Stimulated activated CD8-positive, alpha-beta memory T cell treated with anti-CD3 and anti-CD28 coated beads, Interleukin-15, amount 100 ng/mL, for 4 hours (primary cell): ENCODE data around the gene PPM1M.

ENCODE experiments used
- DNase-seq, 2 donors: peaks; one replicate each; pipeline ENCODE4 v3.0.0-alpha.2; 2020; ENCODE audit warnings: low read depth in 2 of 2

Gene PPM1M

GRCh38 chr3:52230461-52230860 lies 15.1 kb upstream of the PPM1M start:
- no peak for DNase-seq

DNA sequence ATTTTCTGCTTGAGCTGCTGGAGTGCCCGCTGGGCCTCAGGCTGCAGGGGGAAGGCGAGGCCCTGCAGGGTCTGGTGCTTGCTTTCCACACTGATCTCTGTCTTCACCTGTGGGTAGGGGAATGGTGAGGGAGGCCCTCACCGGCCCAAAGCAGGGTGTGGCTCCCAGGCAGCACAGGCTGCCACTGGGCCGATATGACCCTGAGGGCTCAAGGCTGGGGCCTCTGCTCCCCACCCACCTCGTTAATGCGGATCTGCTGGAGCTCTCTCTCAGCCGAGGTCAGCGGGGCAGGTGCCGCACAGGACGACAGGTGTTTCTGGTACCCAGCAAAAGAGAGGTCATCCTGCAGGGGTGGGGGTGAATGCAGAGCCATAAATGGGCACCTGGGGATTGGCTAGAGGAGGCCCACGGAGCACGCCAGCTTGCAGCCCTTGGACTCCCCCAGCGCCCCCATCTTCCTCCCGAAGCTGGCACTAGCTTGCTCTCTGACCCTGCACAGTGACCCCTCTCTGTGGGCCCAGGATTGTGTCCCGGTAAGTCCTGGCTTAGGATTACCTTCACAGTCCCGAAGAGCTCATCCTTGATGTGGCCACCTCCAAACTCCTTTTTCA lies 14.6 kb upstream of the PPM1M start:
- DNase-seq = no peak

- peak; percentile 64 to 73 for DNase-seq
Measured at GRCh38 chr3:52231502-52232278, 13.9 kb upstream of the PPM1M start.

DNA sequence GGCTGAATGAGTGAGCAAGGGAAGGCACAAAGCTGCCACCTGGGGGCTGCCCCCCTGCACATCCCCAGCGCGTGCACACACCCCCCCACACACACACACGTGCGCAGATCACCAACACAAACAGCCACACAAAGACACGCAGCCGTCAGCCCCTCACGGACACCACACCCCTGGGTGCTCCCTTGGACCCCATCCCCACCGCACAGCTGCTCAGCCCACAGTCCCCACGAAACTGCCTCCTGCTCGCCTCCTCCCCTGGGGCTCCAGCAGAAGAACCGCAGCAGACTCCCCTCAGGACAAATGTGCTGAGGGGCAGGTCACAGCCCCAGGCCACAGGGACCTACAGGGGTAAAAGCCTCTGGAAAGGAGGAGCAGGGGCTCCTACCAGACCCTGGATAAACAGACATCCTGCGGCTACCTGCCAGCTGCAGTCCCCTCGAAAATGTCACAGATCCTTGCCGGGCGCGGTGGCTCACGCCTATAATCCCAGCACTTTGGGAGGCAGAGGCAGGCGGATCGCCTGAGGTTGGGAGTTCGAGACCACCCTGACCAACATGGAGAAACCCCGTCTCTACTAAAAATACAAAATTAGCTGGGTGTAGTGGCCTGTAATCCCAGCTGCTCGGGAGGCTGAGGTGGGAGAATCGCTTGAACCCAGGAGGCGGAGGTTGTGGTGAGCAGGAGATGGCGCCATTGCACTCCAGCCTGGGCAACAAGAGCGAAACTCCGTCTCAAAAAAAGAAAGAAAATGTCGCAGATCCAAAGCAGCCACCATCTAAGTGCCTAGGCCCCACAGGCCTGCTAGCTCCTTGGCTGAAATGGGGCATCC lies 13.1 kb upstream of the PPM1M start:
- DNase-seq = no peak

- no peak for DNase-seq
Measured at GRCh38 chr3:52233108-52233591, 12.4 kb upstream of the PPM1M start.

DNA sequence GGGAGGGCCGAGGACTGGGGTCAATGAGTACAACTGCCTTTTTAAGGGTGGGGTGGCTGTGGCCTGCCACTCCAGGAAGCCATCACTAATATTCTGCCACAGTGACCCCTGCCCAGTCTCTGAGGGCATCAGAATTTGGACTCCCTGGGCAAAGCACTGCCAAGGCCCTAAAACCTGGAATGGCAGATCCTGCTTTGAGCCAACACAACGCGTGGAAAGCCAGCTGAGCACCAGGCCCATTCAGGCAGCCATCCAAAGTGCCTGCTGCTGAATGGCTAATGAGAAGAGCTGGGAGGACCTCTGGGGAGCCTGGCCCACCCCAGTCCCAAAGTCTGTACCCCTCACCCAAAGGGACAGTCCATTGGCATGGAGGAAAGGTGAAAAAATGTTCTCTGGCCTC lies 11.6 kb upstream of the PPM1M start:
- DNase-seq = no peak

GRCh38 chr3:52234516-52235447 lies 10.8 kb upstream of the PPM1M start:
- no peak for DNase-seq

DNA sequence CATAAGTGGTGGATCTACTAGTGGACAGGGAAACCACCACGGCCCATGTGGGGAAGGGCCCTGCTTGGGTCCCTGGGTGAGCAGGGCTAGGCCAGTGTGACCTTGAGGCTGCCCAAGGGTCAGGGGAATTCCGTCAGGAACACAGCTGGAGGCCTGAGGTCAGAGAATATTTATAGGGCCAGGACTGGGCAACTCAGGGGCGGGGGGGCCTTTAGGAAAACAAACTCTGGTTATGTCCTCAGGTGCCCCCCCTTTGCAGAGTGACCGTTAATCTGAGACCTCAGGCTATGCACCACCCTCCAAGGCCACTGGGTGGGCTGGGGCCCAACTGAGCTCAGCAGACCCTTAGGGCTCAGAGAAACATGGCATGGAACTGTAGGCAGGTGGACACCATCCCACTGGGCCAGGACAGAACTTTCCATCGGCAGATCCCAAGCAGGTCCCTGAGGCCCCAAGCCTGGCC lies 9.1 kb upstream of the PPM1M start:
- DNase-seq = no peak

DNA sequence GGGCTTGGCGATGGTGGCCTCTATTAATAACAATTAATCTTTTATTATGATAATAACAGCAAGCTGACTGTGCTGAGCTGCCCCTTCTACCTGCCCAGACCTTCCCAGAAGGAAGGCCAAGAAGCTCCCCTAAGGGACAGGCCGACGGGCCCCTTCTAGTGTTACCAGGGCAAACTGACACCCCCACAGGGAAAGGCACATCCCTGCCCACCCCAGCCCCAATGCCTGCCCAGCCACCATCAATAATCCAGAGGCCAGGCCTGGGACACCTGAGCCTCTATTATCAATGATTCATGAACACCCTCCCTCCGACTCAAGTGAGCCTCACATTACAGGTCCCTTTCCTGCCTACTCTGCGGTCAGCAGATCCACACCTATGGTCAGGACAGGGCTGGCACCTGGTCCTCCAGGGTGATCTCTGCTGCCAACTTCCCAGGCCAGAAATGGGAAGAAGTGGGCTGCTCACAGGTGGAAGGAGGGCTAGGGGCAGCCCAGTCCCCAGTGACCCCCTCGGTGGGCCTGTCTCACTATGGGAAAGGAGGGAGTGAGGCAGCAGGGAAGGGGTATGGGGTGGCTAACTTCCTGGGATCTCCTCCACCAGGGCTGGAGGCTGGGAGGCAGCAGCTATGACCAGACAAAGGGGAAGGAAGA lies 8.4 kb upstream of the PPM1M start:
- DNase-seq = no peak

- no peak for DNase-seq
Measured at GRCh38 chr3:52237657-52238172, 7.8 kb upstream of the PPM1M start.

DNA sequence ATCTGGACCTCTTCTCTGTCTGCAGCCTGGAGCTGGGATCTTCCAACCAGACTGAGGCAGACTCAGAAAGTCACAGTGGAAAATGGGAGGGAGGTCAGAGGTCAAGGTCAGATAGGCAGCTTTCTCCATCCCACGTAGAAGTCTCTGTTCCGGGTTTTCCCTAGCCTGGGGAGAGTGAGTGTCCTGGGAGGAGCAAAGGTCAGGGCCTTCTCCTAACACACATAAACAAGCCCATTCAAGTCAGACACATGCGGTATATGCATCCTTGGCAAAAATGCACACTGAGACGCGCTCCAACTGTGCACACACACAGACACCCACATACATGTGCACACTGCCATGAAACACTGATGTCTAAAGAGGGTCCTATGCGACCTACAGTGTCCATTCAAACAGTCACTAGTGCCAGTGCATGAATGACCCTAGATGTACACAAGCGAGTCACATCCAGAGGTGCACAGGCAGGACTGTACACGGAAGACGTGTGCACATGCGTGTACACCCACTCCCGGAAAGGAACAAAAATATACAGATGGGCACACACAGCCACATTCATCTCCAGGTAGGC lies 7.3 kb upstream of the PPM1M start:
- no peak for DNase-seq

DNA sequence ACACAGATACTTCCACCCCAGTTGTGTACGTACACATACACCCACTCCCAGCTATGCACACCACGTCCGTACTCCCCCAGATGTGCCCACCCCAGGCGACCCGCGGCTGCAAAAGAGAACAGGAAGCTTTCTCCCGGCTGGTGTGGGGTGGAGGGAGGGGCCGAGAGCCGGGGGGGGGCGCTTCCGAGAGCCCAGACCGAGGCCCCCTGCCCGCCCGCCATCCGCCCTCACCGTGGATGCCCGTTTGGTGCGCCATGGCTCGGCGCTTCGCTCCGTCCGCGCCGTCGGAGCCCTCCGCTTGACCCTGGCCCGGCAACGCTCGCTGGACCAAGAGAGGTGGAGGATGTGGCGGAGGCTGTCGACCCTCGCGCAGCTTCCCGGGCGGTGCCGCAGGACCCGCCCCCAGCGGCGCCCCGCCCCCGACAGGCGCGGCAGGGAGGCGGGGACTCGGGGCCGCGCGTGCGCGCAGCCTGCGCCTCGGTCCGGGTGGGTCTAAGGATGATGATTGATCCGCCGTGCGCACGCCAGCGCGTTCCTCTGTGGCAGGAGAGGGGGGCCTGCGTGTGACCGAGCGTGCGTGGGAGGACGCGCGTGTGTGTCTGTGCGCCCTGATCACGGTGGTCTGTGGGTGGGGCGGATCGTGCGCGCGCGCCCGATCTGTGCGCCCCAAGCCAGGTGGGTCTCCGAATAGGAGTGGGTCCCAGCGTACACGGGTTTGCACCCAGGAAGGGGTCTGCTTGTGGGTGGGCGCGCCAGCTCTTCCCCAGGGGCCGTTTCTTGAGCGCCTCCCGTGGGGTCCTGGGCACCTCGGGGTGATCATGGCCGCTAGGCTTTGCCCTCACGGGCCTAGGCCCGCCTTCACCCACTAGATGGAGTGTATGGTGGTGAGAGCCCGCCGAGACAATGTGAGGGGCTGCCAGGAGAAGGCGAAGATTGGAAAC lies 6.5 kb upstream of the PPM1M start, which contains the start of gene TWF2:
TSS of gene TWF2 (minus strand) at position 398 of the 941 bp plus-strand sequence. CDS start at position 256, 142 bp downstream.
- peak; percentile 84 to 87 for DNase-seq

- peak in 1 of 2 donors; percentile 52 for DNase-seq
Measured at GRCh38 chr3:52240059-52240885, 5.3 kb upstream of the PPM1M start.

GRCh38 chr3:52240886-52241370 lies 4.6 kb upstream of the PPM1M start:
- no peak for DNase-seq

GRCh38 chr3:52242039-52242438 lies 3.5 kb upstream of the PPM1M start:
- no peak for DNase-seq

GRCh38 chr3:52243791-52244628 lies 1.5 kb upstream of the PPM1M start:
- no peak for DNase-seq

DNA sequence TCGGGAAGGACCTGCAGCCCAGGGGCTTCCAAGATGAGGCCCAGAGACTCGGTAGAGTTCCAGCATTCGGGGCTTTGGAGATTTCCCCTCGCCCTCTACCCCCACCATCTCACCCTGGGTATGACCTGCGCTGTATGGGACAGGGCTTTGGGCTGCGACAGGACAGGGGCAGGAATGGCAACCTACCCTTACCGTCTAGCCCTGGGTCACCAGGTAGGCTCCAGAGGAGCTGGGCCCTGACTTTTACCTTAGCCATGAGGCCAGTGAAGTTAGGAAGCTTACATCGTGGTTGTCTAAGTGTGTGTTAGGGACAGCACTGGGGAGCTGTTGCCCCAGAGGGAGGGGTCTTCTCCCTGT lies 683 bp downstream of the PPM1M start:
- DNase-seq = no peak
